IMR-90 (cell line): ENCODE results near the gene NAPA. TPM values are rescaled to one million over a fixed set of nuclear protein-coding genes. Genes with fewer than 3 reads are reported as not detected.

Experiments
- ATAC-seq: fragments of 200-7000 bp; cut with Tn5 transposase; 2 replicates; pipeline ENCODE4 v1.9.1; 2020; ENCODE audit warnings: low read depth, mild to moderate bottlenecking, moderate library complexity
- BruUV-seq: library from RNA; stranded (reverse); fragments of 400-500 nt; replicated peaks from 2 replicates; lab custom pipeline; 2021; lab: Mats Ljungman, UMichigan
- CTCF ChIA-PET: fragments of 300-600 bp; formaldehyde crosslinking; extraction: SDS; loops from one replicate; lab custom pipeline; 2021; ENCODE audit warnings: antibody characterized with exemption; lab: Yijun Ruan, JAX
- POLR2A ChIA-PET: fragments of 300-600 bp; sonication (Branson Sonifier 250); formaldehyde crosslinking; loops from one replicate; lab custom pipeline; 2022; ENCODE audit warnings: antibody characterized with exemption; ENCODE audit not compliant: unreplicated experiment; lab: Charles Lee
- DNase-seq: peaks from one replicate; pipeline ENCODE4 v3.0.0; 2013
- H2AFZ ChIP-seq: replicated peaks from 2 replicates; pipeline ENCODE3; 2013; ENCODE audit warnings: low read length, mild to moderate bottlenecking; ENCODE audit not compliant: poor library complexity
- H2AK5ac ChIP-seq: 2 replicates; pipeline ENCODE4 v1.6.1; 2013; ENCODE audit warnings: low read depth, low read length, inconsistent platforms
- H2AK9ac ChIP-seq: replicated peaks from 2 replicates; pipeline ENCODE3; 2013; ENCODE audit warnings: mild to moderate bottlenecking, low read depth, low read length, moderate library complexity; ENCODE audit not compliant: poor library complexity
- H2BK120ac ChIP-seq: 2 replicates; pipeline ENCODE4 v1.6.1; 2013; ENCODE audit warnings: low read depth, low read length, inconsistent platforms
- H2BK15ac ChIP-seq: 3 replicates; pipeline ENCODE4 v1.6.1; 2013; ENCODE audit warnings: low read depth, low read length, inconsistent platforms
- H2BK20ac ChIP-seq: 2 replicates; pipeline ENCODE4 v1.6.1; 2013; ENCODE audit warnings: low read depth, mild to moderate bottlenecking, inconsistent platforms, low read length, moderate library complexity
- H2BK5ac ChIP-seq: 2 replicates; pipeline ENCODE4 v1.6.1; 2013; ENCODE audit warnings: mild to moderate bottlenecking, low read depth, low read length, inconsistent platforms; ENCODE audit not compliant: poor library complexity, severe bottlenecking
- H3K14ac ChIP-seq: replicated peaks from 2 replicates; pipeline ENCODE4 v1.6.1; 2013; ENCODE audit warnings: low read depth, low read length, inconsistent platforms
- H3K18ac ChIP-seq: 2 replicates; pipeline ENCODE4 v1.6.1; 2013; ENCODE audit warnings: low read depth, low read length, control low read depth
- H3K23ac ChIP-seq: 2 replicates; pipeline ENCODE4 v1.6.1; 2013; ENCODE audit warnings: low read depth, low read length, inconsistent platforms
- H3K27ac ChIP-seq: 2 replicates; pipeline ENCODE4 v1.5.1; 2013; ENCODE audit warnings: mild to moderate bottlenecking, control low read depth, low read length; ENCODE audit not compliant: insufficient read depth
- H3K27me3 ChIP-seq: 2 replicates; pipeline ENCODE4 v1.6.1; 2013; ENCODE audit warnings: low read length; ENCODE audit not compliant: control insufficient read depth, insufficient read depth
- H3K36me3 ChIP-seq: 2 replicates; pipeline ENCODE4 v1.6.1; 2013; ENCODE audit warnings: low read length, mixed read lengths; ENCODE audit not compliant: control insufficient read depth, insufficient read depth
- H3K4ac ChIP-seq: 2 replicates; pipeline ENCODE4 v1.6.1; 2013; ENCODE audit warnings: low read depth, low read length, inconsistent platforms
- H3K4me1 ChIP-seq: 2 replicates; pipeline ENCODE4 v1.6.1; 2013; ENCODE audit warnings: low read length, mixed read lengths; ENCODE audit not compliant: control insufficient read depth, insufficient read depth
- H3K4me2 ChIP-seq: 2 replicates; pipeline ENCODE4 v1.6.1; 2013; ENCODE audit warnings: low read depth, mild to moderate bottlenecking, control low read depth, low read length, moderate library complexity
- H3K4me3 ChIP-seq: 2 replicates; pipeline ENCODE4 v1.5.1; 2013; ENCODE audit warnings: low read depth, mild to moderate bottlenecking, control low read depth, low read length, moderate library complexity; ENCODE audit not compliant: insufficient read depth
- H3K56ac ChIP-seq: 2 replicates; pipeline ENCODE4 v1.6.1; 2013; ENCODE audit warnings: low read length, inconsistent platforms; ENCODE audit not compliant: insufficient read depth; ENCODE audit errors: extremely low read depth
- H3K79me1 ChIP-seq, 2 experiments: 2 replicates each; pipeline ENCODE4 v1.6.1; 2013; ENCODE audit warnings: low read length in 2 of 2, inconsistent platforms in 1 of 2, low read depth in 1 of 2
- H3K9ac ChIP-seq: 2 replicates; pipeline ENCODE4 v1.6.1; 2013; ENCODE audit warnings: low read depth, low read length, control low read depth
- H3K9me1 ChIP-seq: 2 replicates; pipeline ENCODE4 v1.6.1; 2013; ENCODE audit warnings: low read length, inconsistent platforms; ENCODE audit not compliant: insufficient read depth
- H3K9me3 ChIP-seq: 2 replicates; pipeline ENCODE4 v1.6.1; 2013; ENCODE audit warnings: low read length; ENCODE audit not compliant: control insufficient read depth, insufficient read depth
- H4K20me1 ChIP-seq: 2 replicates; pipeline ENCODE4 v1.6.1; 2013; ENCODE audit warnings: low read length, inconsistent platforms; ENCODE audit not compliant: insufficient read depth
- H4K5ac ChIP-seq: 2 replicates; pipeline ENCODE4 v1.6.1; 2013; ENCODE audit warnings: mild to moderate bottlenecking, low read depth, low read length, control low read depth
- H4K8ac ChIP-seq, 2 experiments: 2 replicates each; pipeline ENCODE4 v1.6.1; 2013; ENCODE audit warnings: low read depth in 2 of 2, low read length in 2 of 2, control low read depth in 1 of 2, inconsistent platforms in 1 of 2
- H4K91ac ChIP-seq: 2 replicates; pipeline ENCODE4 v1.6.1; 2013; ENCODE audit warnings: low read depth, low read length, inconsistent platforms; ENCODE audit not compliant: insufficient read depth
- CTCF ChIP-seq: conservative IDR thresholded peaks from 2 replicates; pipeline ENCODE4 v1.5.1; 2012; ENCODE audit warnings: mild to moderate bottlenecking, low read depth, low read length, improper control_type of control experiment
- FOS ChIP-seq: fragments of 150-350 bp; IDR thresholded peaks from 2 replicates; pipeline ENCODE4 v1.6.1; 2016; ENCODE audit warnings: low read depth, low read length
- MAFK ChIP-seq: IDR thresholded peaks from 2 replicates; pipeline ENCODE4 v1.6.1; 2012; ENCODE audit warnings: low read depth, low read length, improper control_type of control experiment
- POLR2A ChIP-seq: IDR thresholded peaks from 2 replicates; pipeline ENCODE4 v1.6.1; 2012; ENCODE audit warnings: mild to moderate bottlenecking, low read depth, low read length
- RAD21 ChIP-seq: IDR thresholded peaks from 2 replicates; pipeline ENCODE4 v1.6.1; 2012; ENCODE audit warnings: low read length, improper control_type of control experiment
- RCOR1 ChIP-seq: IDR thresholded peaks from 2 replicates; pipeline ENCODE4 v1.6.1; 2012; ENCODE audit warnings: mild to moderate bottlenecking, low read length, improper control_type of control experiment; ENCODE audit not compliant: insufficient replicate concordance
- RFX5 ChIP-seq: IDR thresholded peaks from 2 replicates; pipeline ENCODE4 v1.8.0; 2012; ENCODE audit warnings: low read depth, mild to moderate bottlenecking, low read length, moderate library complexity
- SMC3 ChIP-seq: fragments of 150-350 bp; IDR thresholded peaks from 2 replicates; pipeline ENCODE4 v1.6.1; 2016; ENCODE audit warnings: low read depth, mild to moderate bottlenecking, antibody characterized with exemption, low read length, moderate library complexity
- WGBS, 2 experiments: methylation state at CpG; one replicate each; pipeline versions ENCODE4 v1.1.5 to v1.1.7; 2013; ENCODE audit warnings: missing lambda C conversion rate in 2 of 2; ENCODE audit not compliant: insufficient read length in 1 of 2; ENCODE audit errors: extremely low coverage in 2 of 2; 5-methylcytosine and 5-hydroxymethylcytosine counted together
- dilution Hi-C: fragments of 300-500 bp; cut with HindIII; formaldehyde crosslinking; loops from one replicate; pipeline ENCODE4 v1.14.3; 2018; ENCODE audit warnings: low sequenced_read_pairs; ENCODE audit not compliant: unreplicated experiment
- in situ Hi-C: fragments of 300-500 bp; cut with MboI; formaldehyde crosslinking; loops from 3 replicates; pipeline ENCODE4 v1.14.3; 2019; ENCODE audit warnings: low sequenced_read_pairs, inconsistent platforms, mixed read lengths
- intact Hi-C: fragments of 100-400 bp; cut with micrococcal nuclease; formaldehyde crosslinking; loops from 2 replicates; pipeline ENCODE4 v1.10.0; 2022
- polyA plus RNA-seq, 3 experiments: library from polyadenylated mRNA; depleted of rRNA; stranded (reverse); fragments of >200 nt; gene quantifications; 2 replicates each; pipeline ENCODE4 v1.2.3, GENCODE V29; 2012; ENCODE audit warnings: low replicate concordance in 1 of 3
- total RNA-seq: library from RNA; depleted of rRNA; stranded (reverse); fragments of >200 nt; gene quantifications from 2 replicates; pipeline ENCODE4 v1.2.3, GENCODE V29; 2012

Gene NAPA
- total and polyA plus RNA-seq, 2 of the 4 experiments (the other 2 are of a cell fraction), result 76.4 to 126 TPM

DNA sequence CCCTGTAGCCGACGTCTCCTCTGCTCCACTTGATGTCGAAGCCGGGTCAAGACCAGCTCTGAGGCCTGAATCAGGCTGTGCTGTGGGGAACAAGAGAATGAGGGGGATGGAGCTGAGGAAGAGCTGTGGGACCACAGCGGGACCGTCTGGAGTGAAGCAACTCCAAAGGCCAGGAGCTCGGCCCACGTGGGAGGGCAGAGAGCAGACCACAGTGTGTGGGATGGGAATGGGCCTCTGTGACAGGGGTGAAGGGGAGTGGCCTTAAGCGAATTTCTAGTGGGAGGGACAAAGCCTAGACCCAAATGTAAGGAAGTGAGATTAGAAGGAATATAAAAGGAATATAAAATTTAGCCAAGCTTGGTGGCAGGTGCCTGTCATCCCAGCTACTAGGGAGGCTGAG, 39.4 kb downstream of the NAPA start:
- no peak for TF ChIP-seq FOS
- no peak for TF ChIP-seq CTCF
- no peak for TF ChIP-seq MAFK
- no peak for TF ChIP-seq SMC3
- no peak for TF ChIP-seq RCOR1
- no peak for TF ChIP-seq POLR2A
- no peak for TF ChIP-seq RAD21
- no peak for TF ChIP-seq RFX5
- Histone ChIP-seq H4K5ac (no peak overlapping the region), H3K9me1 (no peaks in the 10 kb centered on the region), H2AK9ac (no peak overlapping the region), H3K18ac (no peak overlapping the region), H2AFZ (no peak overlapping the region), H3K4me1 (no peaks in the 10 kb centered on the region), H3K27ac (no peak overlapping the region), H2BK15ac (no peak overlapping the region), H4K20me1 (no peaks in the 10 kb centered on the region; the same call in 1 of the 2 replicates), H3K4ac (no peak overlapping the region), H2BK120ac (no peak overlapping the region), H3K36me3 (no peaks in the 10 kb centered on the region), H3K4me2 (no peak overlapping the region), H3K9ac (no peak overlapping the region), H3K27me3 (peaks cover 15% of the 10 kb centered on the region), H2BK20ac (no peak overlapping the region), H3K4me3 (no peak overlapping the region), H3K56ac (no peak overlapping the region), H3K14ac (no peak overlapping the region), H4K91ac (no peak overlapping the region), H3K23ac (no peak overlapping the region), H3K79me1 (no peaks in the 10 kb centered on the region), H2AK5ac (no peak overlapping the region), H3K9me3 (no peaks in the 10 kb centered on the region), H2BK5ac (no peak overlapping the region), H4K8ac (no peak overlapping the region)
- dilution Hi-C loops (no loop called here), intact Hi-C loops (no loop called here), in situ Hi-C loops (no loop called here)
- BruUV-seq, result no TSS peak
- ChIA-PET CTCF (no interaction called here), POLR2A (no interaction called here)
- 67% methylated on average over 6 of the region's 9 CpGs; no CpG with 5 or more reads in 1 of the 2 experiments for WGBS, 2 experiments
- DNase-seq, result peak; percentile 5
- no peak for ATAC-seq
